Measurements from ENCODE around the gene REG4.

Gene REG4

GRCh38 chr1:119773711-119774241, 37.5 kb downstream of the REG4 start:
- no peaks in the 10 kb centered on the region for H3K4me1 ChIP-seq
- TF ChIP-seq CTCF (IDR thresholded peaks at IDR 0.05; ENCODE audit: low read depth, low read length) = no peak
- no peak for DNase-seq
- no peaks in the 10 kb centered on the region for H3K36me3 ChIP-seq
- no peak overlapping the region for H3K4me3 ChIP-seq (ENCODE audit: low read depth, low read length)
- H3K27me3 ChIP-seq = peaks cover 6% of the 10 kb centered on the region; the same call in 1 of the 2 replicates
- no peaks in the 10 kb centered on the region for H3K9me3 ChIP-seq

GRCh38 chr1:119772298-119772697, 39.0 kb downstream of the REG4 start:
- Histone ChIP-seq H3K9me3 (no peaks in the 10 kb centered on the region), H3K36me3 (no peaks in the 10 kb centered on the region), H3K4me3 (ENCODE audit: low read depth, low read length) (no peak overlapping the region), H3K27me3 (peaks cover 6% of the 10 kb centered on the region; the same call in 1 of the 2 replicates), H3K4me1 (no peaks in the 10 kb centered on the region)
- no peak for DNase-seq
- no peak for TF ChIP-seq CTCF (IDR thresholded peaks at IDR 0.05; ENCODE audit: low read depth, low read length)

GRCh38 chr1:119771770-119772169, 39.5 kb downstream of the REG4 start:
- no peak for DNase-seq
- no peak overlapping the region for H3K4me3 ChIP-seq (ENCODE audit: low read depth, low read length)
- H3K36me3 ChIP-seq = no peaks in the 10 kb centered on the region
- H3K4me1 ChIP-seq = no peaks in the 10 kb centered on the region
- H3K27me3 ChIP-seq = peaks cover 6% of the 10 kb centered on the region; the same call in 1 of the 2 replicates
- TF ChIP-seq CTCF (IDR thresholded peaks at IDR 0.05; ENCODE audit: low read depth, low read length) = no peak
- H3K9me3 ChIP-seq = no peaks in the 10 kb centered on the region

- Histone ChIP-seq H3K4me3 (ENCODE audit: low read depth, low read length) (no peak overlapping the region), H3K9me3 (no peaks in the 10 kb centered on the region), H3K36me3 (no peaks in the 10 kb centered on the region), H3K27me3 (peaks cover 8% of the 10 kb centered on the region; the same call in 1 of the 2 replicates), H3K4me1 (no peaks in the 10 kb centered on the region)
- TF ChIP-seq CTCF (IDR thresholded peaks at IDR 0.05; ENCODE audit: low read depth, low read length) = no peak
- no peak for DNase-seq
Observed at GRCh38 chr1:119771016-119771415, 40.2 kb downstream of the REG4 start.

GRCh38 chr1:119768778-119769177, 42.5 kb downstream of the REG4 start, which contains the start of gene HMGCS2:
Gene HMGCS2, minus strand, starts transcription at chr1:119768905. Its CDS starts 61 bp downstream, at chr1:119768844.
- peaks cover 15% of the 10 kb centered on the region for H3K27me3 ChIP-seq
- no peaks in the 10 kb centered on the region for H3K9me3 ChIP-seq
- no peak for DNase-seq
- no peaks in the 10 kb centered on the region for H3K36me3 ChIP-seq
- no peak for TF ChIP-seq CTCF (IDR thresholded peaks at IDR 0.05; ENCODE audit: low read depth, low read length)
- H3K4me1 ChIP-seq = no peaks in the 10 kb centered on the region
- no peak within 1 kb of the TSS for H3K4me3 ChIP-seq (ENCODE audit: low read depth, low read length)

GRCh38 chr1:119767486-119767885, 43.8 kb downstream of the REG4 start:
- Histone ChIP-seq H3K27me3 (peaks cover 13% of the 10 kb centered on the region), H3K36me3 (no peaks in the 10 kb centered on the region), H3K4me3 (ENCODE audit: low read depth, low read length) (no peak overlapping the region), H3K9me3 (no peaks in the 10 kb centered on the region), H3K4me1 (no peaks in the 10 kb centered on the region)
- DNase-seq = no peak
- TF ChIP-seq CTCF (IDR thresholded peaks at IDR 0.05; ENCODE audit: low read depth, low read length) = no peak
